ENCODE measurements around the gene KRTAP5-6.

Gene KRTAP5-6

DNA sequence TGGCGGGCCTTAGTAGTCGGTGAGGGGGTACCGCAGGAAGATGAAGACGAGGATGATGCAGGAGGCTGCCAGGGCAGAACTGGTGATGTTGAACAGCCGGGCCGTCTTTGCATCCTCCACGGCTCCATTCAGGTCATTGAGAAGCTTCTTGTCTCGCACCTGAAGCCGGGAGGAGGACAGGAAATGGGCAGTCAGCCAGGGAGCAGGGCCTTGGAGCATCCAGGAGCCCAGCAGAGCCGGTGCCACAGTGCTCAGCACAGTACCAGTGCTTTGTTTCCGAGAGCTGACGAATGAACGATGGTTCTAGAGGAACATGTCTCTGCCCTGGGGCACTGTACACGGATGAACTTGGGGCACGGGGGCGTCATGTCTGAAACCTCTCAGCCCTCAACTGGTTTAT, 38.3 kb downstream of the KRTAP5-6 start:
- DNase-seq = no peak

DNA sequence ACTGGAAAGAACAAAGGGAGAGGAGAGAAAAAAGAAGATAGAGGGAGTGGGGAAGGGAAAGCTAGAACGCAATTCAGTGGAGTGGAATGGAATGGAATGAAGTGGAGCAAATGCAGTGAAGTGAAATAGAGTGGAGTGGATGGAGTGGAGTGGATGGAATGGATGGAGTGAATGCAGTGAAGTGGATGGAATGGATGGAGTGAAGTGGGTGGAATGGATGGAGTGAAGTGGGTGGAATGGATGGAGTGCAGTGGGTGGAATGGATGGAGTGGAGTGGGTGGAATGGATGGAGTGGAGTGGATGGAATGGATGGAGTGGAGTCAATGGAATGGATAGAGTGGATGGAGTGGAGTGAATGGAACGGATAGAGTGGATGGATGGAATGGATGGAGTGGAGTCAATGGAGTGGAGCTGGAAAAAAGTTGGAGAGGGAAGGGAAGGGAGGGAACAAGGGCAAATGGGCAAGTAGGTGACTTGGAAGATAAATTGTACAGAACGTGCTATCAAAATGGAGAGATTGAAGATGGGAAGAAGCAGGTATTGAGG, 39.5 kb downstream of the KRTAP5-6 start:
- DNase-seq = no peak

DNA sequence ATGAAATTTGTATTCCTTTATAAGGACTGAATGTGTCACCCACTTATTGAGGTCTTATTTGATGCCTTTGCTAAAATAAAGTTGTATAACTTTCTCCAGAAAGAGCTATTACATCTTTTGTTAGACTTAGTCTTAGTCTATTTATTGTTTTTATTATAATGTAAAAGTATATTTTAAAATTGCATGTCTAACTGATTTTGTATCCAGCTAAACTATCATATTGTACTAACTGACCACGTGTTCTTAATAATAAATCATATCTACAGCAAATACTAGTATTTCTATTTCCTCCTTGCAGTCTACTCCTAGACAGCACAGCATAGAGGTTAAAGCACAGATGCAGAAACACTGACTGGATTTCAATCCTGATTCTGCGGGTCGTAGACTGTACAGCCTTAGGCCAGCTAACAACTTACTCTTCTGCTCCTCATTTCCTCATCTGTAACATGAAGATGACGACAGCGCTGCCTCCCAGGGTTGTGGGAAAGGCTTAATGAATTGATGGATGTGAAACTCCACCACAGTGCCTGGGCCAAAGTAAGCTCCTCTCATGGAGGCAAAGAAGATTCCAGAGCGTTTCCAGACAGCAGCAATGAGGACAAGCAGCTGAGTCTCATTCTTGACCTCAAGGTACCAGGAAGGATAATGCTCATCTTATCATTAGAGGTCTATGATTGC, 40.2 kb downstream of the KRTAP5-6 start:
- DNase-seq = no peak

DNA sequence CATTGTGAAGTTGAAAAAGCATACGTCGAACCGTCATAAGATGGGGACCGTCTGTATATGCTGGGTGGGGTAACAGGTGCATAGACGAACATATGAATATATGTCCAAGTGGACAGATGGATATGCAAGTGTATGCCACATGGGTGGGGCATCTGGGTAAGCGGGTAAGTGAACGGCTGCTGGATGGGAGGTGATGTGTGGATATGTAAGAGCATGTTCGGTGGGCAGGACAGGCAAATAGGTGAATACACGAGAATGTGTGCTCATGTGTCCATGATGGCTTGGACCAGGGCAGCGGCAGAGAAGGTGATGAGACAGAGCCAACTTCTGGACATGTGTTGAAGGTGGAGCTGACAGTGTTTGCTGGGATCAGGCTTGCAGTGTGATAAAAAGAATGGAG, 41.4 kb downstream of the KRTAP5-6 start:
- no peak for DNase-seq

DNA sequence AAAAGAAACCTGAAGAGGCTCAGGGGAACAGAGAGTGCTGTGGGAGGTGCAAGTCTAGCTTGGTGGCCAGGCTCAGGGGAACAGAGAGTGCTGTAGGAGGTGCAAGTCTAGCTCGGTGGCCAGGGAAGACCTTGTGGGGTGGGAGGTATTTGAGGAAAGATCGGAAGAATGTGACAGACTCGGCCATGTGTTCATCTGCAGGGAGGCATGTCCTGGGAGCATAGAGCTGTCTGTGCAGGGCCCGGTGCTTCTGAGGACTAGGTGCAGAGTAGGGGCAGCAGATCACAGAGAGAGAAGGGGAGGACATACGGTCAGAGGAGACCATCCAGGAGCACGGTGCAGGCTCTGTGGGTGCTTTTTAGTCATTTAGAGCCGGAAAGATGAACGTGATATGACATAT, 42.6 kb downstream of the KRTAP5-6 start:
- no peak for DNase-seq

DNA sequence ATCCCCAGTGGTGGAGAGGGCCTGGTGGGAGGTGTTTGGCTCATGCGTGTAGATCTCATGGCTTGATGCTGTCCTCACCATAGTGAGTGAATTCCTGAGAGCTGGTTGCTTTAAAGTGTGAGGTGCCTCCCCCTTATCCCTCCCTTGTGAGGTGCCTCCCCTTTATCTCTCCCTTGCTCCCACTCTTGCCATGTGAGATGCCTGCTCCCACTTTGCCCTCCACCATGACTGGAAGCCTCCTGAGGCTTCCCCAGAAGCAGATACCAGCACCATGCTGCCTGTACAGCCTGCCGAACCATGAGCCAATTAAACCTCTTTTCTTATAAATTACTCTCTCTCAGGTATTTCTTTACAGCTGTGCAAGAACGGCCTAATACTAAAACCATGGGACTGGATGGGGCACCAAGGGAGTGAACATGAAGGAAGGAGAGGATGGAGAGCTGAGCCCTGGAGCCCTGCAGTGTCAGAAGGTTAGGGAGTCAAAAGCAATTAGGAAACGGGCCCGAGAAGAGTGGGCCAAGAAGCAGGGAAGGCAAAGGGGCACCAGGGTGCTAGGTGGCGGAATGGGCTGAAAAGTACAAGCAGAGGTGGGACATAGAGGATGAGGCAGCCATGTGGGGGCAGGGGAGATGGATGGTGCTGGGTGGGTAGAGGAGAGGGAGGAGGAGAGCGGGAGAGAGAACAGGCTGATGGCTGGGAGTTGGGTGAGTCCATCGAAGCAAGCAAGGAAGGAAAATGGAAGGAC, 44.0 kb downstream of the KRTAP5-6 start:
- DNase-seq = no peak

DNA sequence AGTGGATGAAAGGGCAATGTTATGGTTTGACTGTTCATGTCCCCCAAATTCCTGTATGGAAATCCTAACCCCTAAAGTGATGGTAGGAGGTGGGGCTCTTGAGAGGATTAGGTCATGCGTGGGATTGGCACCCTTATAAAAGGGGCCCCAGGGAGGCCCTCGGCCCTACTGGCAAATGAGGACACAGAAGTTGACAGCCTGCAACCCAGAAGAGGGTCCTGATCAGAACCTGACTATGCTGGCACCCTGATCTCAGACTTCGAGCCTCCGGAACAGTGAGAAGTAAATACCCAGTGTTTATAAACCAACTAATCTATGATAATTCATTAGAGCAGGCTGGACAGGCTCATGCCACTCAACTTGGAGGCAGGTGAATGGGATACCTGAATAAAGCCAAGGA, 44.7 kb downstream of the KRTAP5-6 start:
- DNase-seq = no peak

DNA sequence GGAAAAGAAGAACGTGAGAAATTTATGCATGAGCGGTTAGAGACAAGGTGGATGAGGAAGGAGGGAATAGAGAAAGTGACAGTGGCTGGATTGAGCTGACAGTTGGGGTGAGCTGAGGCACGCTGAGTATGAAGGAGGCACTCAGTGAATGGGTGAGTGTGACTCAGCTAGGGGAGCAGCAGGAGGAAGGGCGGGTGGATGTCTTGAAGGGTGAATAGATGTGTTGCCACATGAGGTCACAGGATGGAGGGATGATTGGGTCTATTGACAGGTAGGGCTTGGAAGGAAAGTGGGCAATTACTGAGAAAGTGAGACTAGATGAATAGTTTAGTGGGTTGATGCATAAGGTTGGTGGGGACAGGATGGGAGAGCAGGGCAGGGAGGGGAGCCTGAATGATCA, 45.4 kb downstream of the KRTAP5-6 start:
- no peak for DNase-seq

DNA sequence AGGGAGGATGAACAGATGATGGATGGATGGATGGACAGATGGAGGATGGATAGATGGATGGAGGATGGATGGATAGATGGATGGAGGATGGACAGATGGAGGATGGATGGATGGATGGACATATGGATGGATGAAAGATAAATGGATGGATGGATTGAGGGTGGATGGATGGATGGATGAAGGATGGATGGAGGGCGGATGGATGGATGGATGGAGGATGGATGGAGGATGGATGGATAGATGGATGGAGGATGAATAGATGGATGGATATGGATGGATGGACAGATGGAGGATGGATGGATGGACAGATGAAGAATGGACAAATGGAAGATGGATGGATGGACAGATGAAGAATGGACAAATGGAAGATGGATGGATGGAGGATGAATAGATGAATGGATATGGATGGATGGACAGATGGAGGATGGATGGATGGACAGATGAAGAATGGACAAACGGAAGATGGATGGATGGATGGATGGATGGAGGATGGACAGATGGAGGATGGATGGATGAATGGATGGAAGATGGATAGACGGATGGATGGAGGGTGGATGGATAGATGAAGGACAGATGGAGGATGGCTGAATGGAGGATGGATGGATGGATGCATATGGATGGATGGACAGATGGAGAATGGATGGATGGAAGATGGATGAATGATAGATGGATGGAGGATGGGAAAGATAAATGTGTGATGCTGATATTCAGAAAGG, 46.0 kb downstream of the KRTAP5-6 start:
- DNase-seq = no peak

DNA sequence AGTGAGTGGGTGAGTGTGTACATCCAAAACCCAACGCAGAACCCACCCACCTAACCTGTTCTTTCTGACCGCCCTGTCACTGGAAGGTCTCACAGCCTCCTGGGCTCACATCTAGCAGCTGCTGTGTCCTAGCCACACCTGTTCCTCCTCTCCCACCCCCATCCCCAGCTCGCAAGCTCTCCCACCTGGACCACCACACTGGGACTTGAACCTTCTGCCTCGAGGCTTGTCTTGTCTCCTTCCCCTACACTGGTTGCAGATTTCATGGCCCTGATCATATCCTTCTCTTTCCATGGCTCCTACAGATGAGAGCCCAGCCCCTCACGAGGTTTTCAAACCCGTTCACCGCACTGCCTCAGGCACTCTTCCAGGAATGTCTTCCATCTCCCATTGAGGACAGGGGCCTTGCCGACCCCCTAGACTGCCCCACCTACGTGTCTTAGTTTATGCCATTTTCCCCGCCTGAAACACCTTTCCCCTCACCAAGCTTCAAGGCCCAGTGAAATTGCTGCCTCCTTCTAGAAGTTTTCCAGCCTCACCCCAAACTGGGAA, 46.7 kb downstream of the KRTAP5-6 start:
- DNase-seq = no peak

DNA sequence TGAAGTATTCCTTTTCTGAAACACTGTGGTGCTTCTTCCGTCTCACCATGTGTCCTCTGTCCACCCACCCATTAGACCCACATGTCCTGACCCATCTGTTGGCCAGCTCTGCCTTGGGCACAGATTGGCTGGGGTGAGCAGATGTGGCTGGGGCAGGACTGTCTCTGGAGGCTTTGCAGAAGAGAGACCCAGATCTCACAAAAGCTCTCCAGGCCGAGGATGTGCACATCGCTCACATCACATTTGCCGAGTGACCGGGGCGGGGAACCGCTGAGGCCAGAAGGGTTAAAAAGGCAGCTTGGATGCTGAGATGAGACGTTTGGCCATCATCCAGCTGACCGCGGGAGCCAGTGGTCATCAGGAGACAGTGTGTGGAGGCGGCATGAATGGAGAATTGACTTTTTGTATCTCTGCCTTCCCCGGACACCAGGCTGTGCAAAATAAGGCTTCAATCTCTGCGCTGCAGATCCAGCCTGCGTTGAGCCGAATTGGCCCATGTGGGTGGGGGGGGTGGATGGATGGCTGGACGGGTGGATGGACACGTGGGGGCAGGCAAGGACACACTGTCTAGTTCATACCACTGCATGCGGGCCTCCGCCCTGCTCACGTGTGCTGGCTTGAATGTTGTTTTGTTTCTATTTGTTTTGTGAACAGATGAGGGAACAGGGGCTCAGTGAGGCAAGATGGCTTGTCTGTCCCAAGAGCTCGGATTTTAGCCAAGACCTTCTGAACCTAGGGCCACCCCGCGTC, 47.3 kb downstream of the KRTAP5-6 start:
- no peak for DNase-seq

DNA sequence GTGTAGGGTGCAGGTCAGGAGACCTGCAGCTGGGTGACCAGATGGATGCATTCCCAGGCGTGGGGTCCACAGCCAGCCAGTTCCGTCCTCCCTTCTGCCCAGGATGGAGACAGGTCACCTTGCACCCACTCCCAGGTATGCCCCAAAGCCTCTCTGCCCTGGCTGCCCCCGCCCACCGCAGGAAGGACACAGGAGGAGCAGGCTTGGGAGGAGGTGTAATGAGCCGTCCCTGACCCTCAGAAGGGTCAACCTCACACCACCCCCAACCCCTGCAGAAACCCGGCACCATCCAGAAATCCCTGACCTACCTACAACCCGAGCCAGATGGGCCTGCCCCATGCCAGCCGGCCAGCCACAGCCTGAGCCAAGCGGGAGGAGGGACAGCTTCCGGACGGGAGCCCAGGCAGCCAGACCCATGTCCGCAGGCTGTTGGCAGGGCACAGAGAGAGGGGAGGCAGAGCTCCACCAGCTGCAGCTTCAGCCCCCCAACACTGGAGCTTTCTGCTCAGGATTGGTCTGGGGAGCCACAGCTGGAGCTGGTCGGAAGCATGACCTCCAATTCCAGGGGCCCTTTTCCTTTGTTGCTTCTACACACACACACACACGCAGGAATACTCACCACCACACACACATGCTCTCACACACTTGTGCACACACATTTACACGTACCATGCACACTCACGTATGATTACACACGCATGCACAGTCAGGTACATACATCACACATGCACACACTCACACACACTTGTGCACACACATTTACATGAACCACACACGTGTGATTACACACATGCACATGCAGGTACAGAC, 48.1 kb downstream of the KRTAP5-6 start:
- DNase-seq = no peak

DNA sequence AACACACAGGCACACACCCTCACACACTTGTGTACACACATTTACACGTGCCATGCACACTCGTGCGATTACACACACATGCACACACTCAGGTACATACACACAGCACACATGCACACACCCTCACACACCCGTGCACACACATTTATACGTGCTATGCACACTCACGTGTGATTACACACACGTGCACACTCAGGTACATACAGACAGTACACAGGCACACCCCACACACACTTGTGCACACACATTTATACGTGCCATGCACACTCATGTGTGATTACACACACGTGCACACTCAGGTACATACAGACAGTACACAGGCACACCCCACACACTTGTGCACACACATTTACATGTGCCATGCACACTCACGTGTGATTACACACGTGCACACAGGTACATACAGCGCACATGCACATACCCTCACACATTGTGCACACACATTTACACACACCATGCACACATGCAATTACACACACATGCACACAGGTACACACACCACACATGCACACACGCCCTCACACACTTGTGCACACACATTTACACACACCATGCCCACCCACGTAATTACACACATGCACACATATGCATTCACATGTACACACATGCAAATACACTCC, 48.8 kb downstream of the KRTAP5-6 start:
- DNase-seq = no peak

DNA sequence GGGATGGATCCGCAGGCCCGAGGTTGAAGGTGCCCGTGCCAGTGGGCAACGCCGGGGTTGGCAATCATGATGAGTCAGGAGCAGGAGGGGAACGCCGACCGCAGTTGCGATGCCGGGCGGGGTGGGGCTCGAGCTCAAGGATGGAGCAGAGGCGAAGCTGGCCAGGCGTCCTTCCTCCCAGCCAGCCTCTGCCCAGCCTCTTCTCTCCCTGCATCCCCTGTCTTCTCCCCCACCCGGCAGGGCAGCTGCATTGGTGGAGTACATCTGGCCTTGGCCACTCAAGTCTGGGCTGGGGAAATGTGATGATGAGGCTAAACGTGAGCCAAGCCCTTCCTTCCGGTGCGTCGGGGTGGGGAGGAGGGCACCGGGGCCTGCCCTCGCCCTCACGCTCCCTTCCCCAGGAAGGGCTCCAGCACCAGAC, 49.5 kb downstream of the KRTAP5-6 start:
- DNase-seq = peak in 1 of 2 experiments; percentile 45

DNA sequence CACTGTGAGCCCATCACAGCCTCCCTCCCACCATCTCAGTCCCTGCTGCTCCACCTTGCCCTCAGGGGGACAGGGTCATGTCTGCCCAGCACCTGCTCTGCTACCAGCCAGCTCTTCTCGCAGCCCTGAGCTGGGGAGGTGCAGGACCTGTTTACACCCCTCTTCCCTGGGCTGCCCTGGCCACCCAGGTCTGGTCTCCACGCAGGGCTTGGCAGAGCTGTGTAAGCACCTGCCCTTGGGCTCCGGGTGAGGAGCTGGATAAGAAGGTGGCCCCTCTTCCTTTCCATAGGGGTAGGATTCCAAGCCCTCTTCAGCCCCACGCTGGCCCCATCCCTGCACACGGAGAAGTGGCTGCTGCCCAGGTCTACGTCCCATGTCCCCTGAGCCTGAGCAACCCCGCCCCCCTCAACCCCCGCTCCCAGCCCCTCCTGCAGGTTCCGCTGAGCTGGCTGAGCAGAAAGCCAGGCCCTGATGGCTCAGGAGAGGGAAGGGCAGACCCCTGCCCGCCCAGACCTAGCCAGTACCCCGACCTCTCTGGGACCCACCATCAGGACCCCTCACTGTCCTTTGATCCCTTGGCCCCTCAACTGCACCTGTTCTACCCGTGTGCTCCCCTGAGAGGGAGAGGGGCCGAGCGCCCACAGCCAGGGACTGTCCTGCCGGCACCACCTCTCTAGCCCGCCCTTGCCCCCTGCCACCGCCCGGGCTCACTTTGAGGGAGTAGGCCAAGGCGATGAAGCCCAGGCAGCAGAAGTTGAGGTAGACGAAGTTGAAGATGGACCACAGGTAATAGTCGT, 50.2 kb downstream of the KRTAP5-6 start:
- DNase-seq = no peak

Measured in SHP77 (cell line).